Neural progenitor cell (in vitro differentiated cells): ENCODE measurements around the gene STRA8. TPM values are rescaled to one million over a fixed set of nuclear protein-coding genes. Genes with fewer than 3 reads are reported as not detected.

ENCODE experiments used
- DNase-seq: peaks from one replicate; pipeline ENCODE4 v3.0.0-alpha.2; 2016; ENCODE audit warnings: low spot score
- H2AFZ ChIP-seq: fragments of 200-600 bp; sonication (generic); replicated peaks from 2 replicates; pipeline ENCODE4 v1.6.1; 2016; ENCODE audit warnings: antibody characterized with exemption
- H3F3A ChIP-seq: fragments of 200-600 bp; sonication (generic); 2 replicates; pipeline ENCODE4 v1.6.1; 2016; ENCODE audit warnings: antibody characterized with exemption, low read depth
- H3K27ac ChIP-seq: fragments of 200-600 bp; sonication (generic); 2 replicates; pipeline ENCODE4 v1.5.1; 2016; ENCODE audit warnings: mild to moderate bottlenecking
- H3K27me3 ChIP-seq: fragments of 200-600 bp; sonication (generic); 2 replicates; pipeline ENCODE4 v1.6.1; 2016; ENCODE audit warnings: mild to moderate bottlenecking, moderate library complexity
- H3K36me3 ChIP-seq: fragments of 200-600 bp; sonication (generic); 2 replicates; pipeline ENCODE4 v1.5.1; 2016
- H3K4me1 ChIP-seq: fragments of 200-600 bp; sonication (generic); 2 replicates; pipeline ENCODE4 v1.6.1; 2016; ENCODE audit warnings: mixed run types
- H3K4me2 ChIP-seq: fragments of 200-600 bp; sonication (generic); 2 replicates; pipeline ENCODE4 v1.6.1; 2016
- H3K4me3 ChIP-seq: fragments of 200-600 bp; sonication (generic); 2 replicates; pipeline ENCODE4 v1.5.1; 2016
- H3K79me2 ChIP-seq: fragments of 200-600 bp; sonication (generic); 2 replicates; pipeline ENCODE4 v1.6.1; 2016; ENCODE audit warnings: low read depth
- H3K9ac ChIP-seq: fragments of 200-600 bp; sonication (generic); 2 replicates; pipeline ENCODE4 v1.6.1; 2016
- H3K9me3 ChIP-seq: fragments of 200-600 bp; sonication (generic); 2 replicates; pipeline ENCODE4 v1.5.1; 2016; ENCODE audit warnings: low read depth
- H4K20me1 ChIP-seq: fragments of 200-600 bp; sonication (generic); 2 replicates; pipeline ENCODE4 v1.6.1; 2016; ENCODE audit warnings: low read depth
- H3K27ac Mint-ChIP-seq: 3 replicates; pipeline ENCODE4 v1.8.0; 2021; ENCODE audit warnings: mixed read lengths
- H3K27me3 Mint-ChIP-seq: 2 replicates; pipeline ENCODE4 v1.8.0; 2022; ENCODE audit warnings: low read depth, mild to moderate bottlenecking, inconsistent platforms, moderate library complexity, mixed read lengths; ENCODE audit not compliant: insufficient read depth
- H3K36me3 Mint-ChIP-seq: 3 replicates; pipeline ENCODE4 v1.8.0; 2021; ENCODE audit warnings: mixed read lengths
- H3K4me1 Mint-ChIP-seq: 3 replicates; pipeline ENCODE4 v1.8.0; 2021; ENCODE audit warnings: mixed read lengths
- H3K4me3 Mint-ChIP-seq: 3 replicates; pipeline ENCODE4 v1.8.0; 2021; ENCODE audit warnings: mild to moderate bottlenecking, moderate library complexity, mixed read lengths
- H3K9me3 Mint-ChIP-seq: 3 replicates; pipeline ENCODE4 v1.8.0; 2020; ENCODE audit warnings: mixed read lengths
- CTCF ChIP-seq: fragments of 200-600 bp; sonication (generic); IDR thresholded peaks from 2 replicates; pipeline ENCODE4 v1.5.1; 2017; ENCODE audit warnings: antibody characterized with exemption, mild to moderate bottlenecking
- EZH2 ChIP-seq: fragments of 200-600 bp; sonication (generic); IDR thresholded peaks from 2 replicates; pipeline ENCODE4 v1.6.1; 2017; ENCODE audit warnings: antibody characterized with exemption, mild to moderate bottlenecking, moderate library complexity
- EZH2phosphoT487 ChIP-seq: fragments of 200-600 bp; sonication (generic); IDR thresholded peaks from 2 replicates; pipeline ENCODE4 v1.6.1; 2017; ENCODE audit warnings: antibody characterized with exemption
- total RNA-seq: library from RNA; depleted of rRNA; stranded (reverse); fragments of >200 nt; gene quantifications from 2 replicates; pipeline ENCODE4 v1.2.3, GENCODE V29; 2015; ENCODE audit warnings: low replicate concordance

The STRA8 gene
- total RNA-seq, 1 donor from 2014 or later = not detected

GRCh38 chr7:135260930-135261721 is 27.5 kb downstream of the STRA8 start:
- H3K9ac ChIP-seq = no peak overlapping the region

GRCh38 chr7:135262623-135263320 is 29.1 kb downstream of the STRA8 start:
- TF ChIP-seq CTCF (no peak), EZH2 (no peak), EZH2phosphoT487 (no peak)
- H3K27me3 Mint-ChIP-seq = peaks cover 5% of the 10 kb centered on the region
- Histone ChIP-seq H3K4me2 (no peak overlapping the region), H3K9me3 (no peaks in the 10 kb centered on the region), H3K36me3 (no peaks in the 10 kb centered on the region), H3K4me1 (no peaks in the 10 kb centered on the region), H2AFZ (no peak overlapping the region), H3K27me3 (no peaks in the 10 kb centered on the region), H3K4me3 (no peak overlapping the region), H3K79me2 (no peaks in the 10 kb centered on the region), H3K9ac (no peak overlapping the region), H4K20me1 (no peaks in the 10 kb centered on the region), H3F3A (no peaks in the 10 kb centered on the region), H3K27ac (no peak overlapping the region)
- H3K4me1 Mint-ChIP-seq = peaks cover 15% of the 10 kb centered on the region
- H3K4me3 Mint-ChIP-seq = no peak overlapping the region
- H3K9me3 Mint-ChIP-seq = peaks cover 13% of the 10 kb centered on the region
- H3K27ac Mint-ChIP-seq = no peak overlapping the region
- no peak for DNase-seq
- H3K36me3 Mint-ChIP-seq = no peaks in the 10 kb centered on the region

More at GRCh38 chr7:135260930-135261721, 27.5 kb downstream of the STRA8 start:
- Mint-ChIP-seq H3K27me3 (peaks cover 3% of the 10 kb centered on the region), H3K27ac (peak overlapping the region; percentile 62), H3K4me1 (peaks cover 15% of the 10 kb centered on the region), H3K4me3 (no peak overlapping the region), H3K36me3 (no peaks in the 10 kb centered on the region), H3K9me3 (peaks cover 12% of the 10 kb centered on the region)
- Histone ChIP-seq H3K27me3 (no peaks in the 10 kb centered on the region), H4K20me1 (no peaks in the 10 kb centered on the region), H3K4me1 (no peaks in the 10 kb centered on the region), H3K4me3 (no peak overlapping the region), H2AFZ (no peak overlapping the region), H3K36me3 (no peaks in the 10 kb centered on the region), H3K4me2 (no peak overlapping the region), H3K9me3 (no peaks in the 10 kb centered on the region), H3K79me2 (no peaks in the 10 kb centered on the region), H3K27ac (no peak overlapping the region), H3F3A (no peaks in the 10 kb centered on the region)
- no peak for TF ChIP-seq CTCF
- TF ChIP-seq EZH2 = no peak
- no peak for TF ChIP-seq EZH2phosphoT487
- DNase-seq = no peak

- no peak for DNase-seq
- no peaks in the 10 kb centered on the region for H3K4me1 ChIP-seq
- H3K4me3 ChIP-seq = no peak overlapping the region
- H3K27ac ChIP-seq = no peak overlapping the region
- Mint-ChIP-seq H3K9me3 (peaks cover 18% of the 10 kb centered on the region), H3K27ac (no peak overlapping the region), H3K4me3 (no peak overlapping the region), H3K27me3 (peaks cover 8% of the 10 kb centered on the region), H3K4me1 (peaks cover 15% of the 10 kb centered on the region), H3K36me3 (no peaks in the 10 kb centered on the region)
- no peak overlapping the region for H3K9ac ChIP-seq
- H3K27me3 ChIP-seq = no peaks in the 10 kb centered on the region
- no peaks in the 10 kb centered on the region for H3K36me3 ChIP-seq
- no peak overlapping the region for H3K4me2 ChIP-seq
- no peaks in the 10 kb centered on the region for H3K9me3 ChIP-seq
- no peaks in the 10 kb centered on the region for H3F3A ChIP-seq
- no peaks in the 10 kb centered on the region for H3K79me2 ChIP-seq
- no peak overlapping the region for H2AFZ ChIP-seq
- no peak for TF ChIP-seq EZH2
- no peak for TF ChIP-seq CTCF
- TF ChIP-seq EZH2phosphoT487 = no peak
- H4K20me1 ChIP-seq = no peaks in the 10 kb centered on the region
Measured at GRCh38 chr7:135263321-135263970, 29.8 kb downstream of the STRA8 start.
